ENCODE data around the gene SMIM15.
A peak's percentile ranks its signal among the peaks of the same experiment; 100 is the strongest.

SMIM15 gene

GRCh38 chr5:61159070-61159469, 3.2 kb downstream of the SMIM15 start:
- no peak for DNase-seq

- DNase-seq: no peak
Measured at GRCh38 chr5:61151893-61152292, 10.4 kb downstream of the SMIM15 start.

- no peak for DNase-seq
Measured at GRCh38 chr5:61148515-61148914, 13.8 kb downstream of the SMIM15 start.

- DNase-seq: no peak
Measured at GRCh38 chr5:61142811-61143210, 19.5 kb downstream of the SMIM15 start.

GRCh38 chr5:61142391-61142790, 19.9 kb downstream of the SMIM15 start:
- DNase-seq: no peak

GRCh38 chr5:61141801-61142200, 20.5 kb downstream of the SMIM15 start:
- no peak for DNase-seq

- no peak for DNase-seq
Measured at GRCh38 chr5:61139931-61140330, 22.3 kb downstream of the SMIM15 start.

GRCh38 chr5:61139094-61139873, 23.0 kb downstream of the SMIM15 start:
- no peak for DNase-seq

GRCh38 chr5:61137835-61138234, 24.4 kb downstream of the SMIM15 start:
- no peak for DNase-seq

GRCh38 chr5:61132559-61132958, 29.7 kb downstream of the SMIM15 start:
- peak; percentile 68 for DNase-seq

- no peak for DNase-seq
Measured at GRCh38 chr5:61130289-61130688, 32.0 kb downstream of the SMIM15 start.

GRCh38 chr5:61123145-61123544, 39.1 kb downstream of the SMIM15 start:
- DNase-seq: no peak

GRCh38 chr5:61120534-61120933, 41.7 kb downstream of the SMIM15 start:
- peak; percentile 5 for DNase-seq

- no peak for DNase-seq
Measured at GRCh38 chr5:61119066-61119465, 43.2 kb downstream of the SMIM15 start.

- no peak for DNase-seq
Measured at GRCh38 chr5:61115968-61116367, 46.3 kb downstream of the SMIM15 start.

- no peak for DNase-seq
Measured at GRCh38 chr5:61114441-61114840, 47.8 kb downstream of the SMIM15 start.

All from fibroblast of skin of right quadriceps (primary cell).